Calu3 (cell line): ENCODE results near the gene APOL2. TPM values are rescaled to one million over a fixed set of nuclear protein-coding genes. Genes with fewer than 3 reads are reported as not detected.

Experiments
- BruUV-seq: library from RNA; stranded (reverse); fragments of 400-500 nt; replicated peaks from 2 replicates; lab custom pipeline; 2021; lab: Mats Ljungman, UMichigan
- CTCF ChIA-PET: fragments of 300-600 bp; sonication (Branson Sonifier 250); formaldehyde crosslinking; loops from one replicate; lab custom pipeline; 2022; ENCODE audit warnings: antibody characterized with exemption; lab: Charles Lee
- DNase-seq: peaks from one replicate; pipeline ENCODE4 v3.0.0; 2022
- H3K27ac Mint-ChIP-seq: one replicate; pipeline ENCODE4 v1.8.0; 2022; ENCODE audit warnings: mixed read lengths; ENCODE audit not compliant: unreplicated experiment
- H3K27me3 Mint-ChIP-seq: one replicate; pipeline ENCODE4 v1.8.0; 2022; ENCODE audit warnings: mixed read lengths; ENCODE audit not compliant: unreplicated experiment
- H3K36me3 Mint-ChIP-seq: one replicate; pipeline ENCODE4 v1.8.0; 2022; ENCODE audit warnings: mild to moderate bottlenecking, moderate library complexity, mixed read lengths; ENCODE audit not compliant: insufficient read depth, unreplicated experiment
- H3K4me1 Mint-ChIP-seq: one replicate; pipeline ENCODE4 v1.8.0; 2022; ENCODE audit warnings: mild to moderate bottlenecking, low read depth, mixed read lengths; ENCODE audit not compliant: unreplicated experiment
- H3K4me3 Mint-ChIP-seq: one replicate; pipeline ENCODE4 v1.8.0; 2022; ENCODE audit warnings: mild to moderate bottlenecking, low read depth, moderate library complexity, mixed read lengths; ENCODE audit not compliant: unreplicated experiment
- H3K9me3 Mint-ChIP-seq: one replicate; pipeline ENCODE4 v1.8.0; 2022; ENCODE audit warnings: low read depth, mixed read lengths; ENCODE audit not compliant: unreplicated experiment
- intact Hi-C: fragments of 100-400 bp; cut with micrococcal nuclease; formaldehyde crosslinking; loops from one replicate; pipeline ENCODE4 v1.10.0; 2022; ENCODE audit not compliant: unreplicated experiment
- total RNA-seq: library from RNA; stranded (reverse); gene quantifications from 2 replicates; pipeline ENCODE4 v1.2.3, GENCODE V29; 2022
- TF ChIP-seq, protein P1 (sequence below): fragments of 200-600 bp; IDR thresholded peaks from one replicate; pipeline ENCODE4 v1.8.0; 2022; ENCODE audit warnings: antibody characterized with exemption; ENCODE audit not compliant: unreplicated experiment

Gene APOL2
- total RNA-seq, 1 experiment from 2014 or later = 90.1 TPM

DNA sequence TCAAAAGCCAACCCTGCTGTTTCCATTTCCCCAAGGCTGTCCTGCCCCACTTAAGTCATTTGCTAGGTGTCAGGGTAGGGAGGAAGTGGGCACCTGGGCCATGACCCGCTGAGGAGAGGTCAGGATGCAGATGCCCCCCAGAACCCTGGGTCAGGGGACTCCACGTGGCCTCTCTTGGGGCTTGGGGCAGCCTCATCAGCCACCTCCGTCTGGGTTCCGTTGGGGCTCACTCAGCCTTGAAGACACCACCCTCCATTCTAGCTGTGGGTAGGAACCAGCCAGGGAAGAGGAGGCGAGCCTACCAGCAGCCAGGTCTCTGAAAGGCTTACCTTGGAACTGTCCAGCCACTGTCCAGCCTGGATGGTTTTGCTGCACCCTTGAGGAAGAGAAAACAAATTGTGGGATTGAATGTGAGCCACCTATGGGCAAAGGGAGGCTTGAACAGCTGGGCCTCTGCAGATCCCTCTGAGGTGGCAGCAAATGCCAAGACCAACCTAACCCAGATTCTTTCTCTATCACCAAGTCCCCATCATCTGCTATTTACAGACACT, 40.3 kb downstream of the APOL2 start:
- Mint-ChIP-seq H3K4me3 (no peak overlapping the region), H3K36me3 (peaks cover 2% of the 10 kb centered on the region), H3K27ac (no peak overlapping the region), H3K27me3 (peaks cover 4% of the 10 kb centered on the region), H3K4me1 (peaks cover 19% of the 10 kb centered on the region), H3K9me3 (no peaks in the 10 kb centered on the region)
- no peak for DNase-seq
- intact Hi-C loops = no loop called here
- no TSS peak for BruUV-seq
- CTCF ChIA-PET = interaction anchor here (0.7 kb wide), 1 partner anchor 18 kb away, joined by 5 read pairs; no protein-coding TSS in a partner anchor
- TF ChIP-seq, protein P1, sequence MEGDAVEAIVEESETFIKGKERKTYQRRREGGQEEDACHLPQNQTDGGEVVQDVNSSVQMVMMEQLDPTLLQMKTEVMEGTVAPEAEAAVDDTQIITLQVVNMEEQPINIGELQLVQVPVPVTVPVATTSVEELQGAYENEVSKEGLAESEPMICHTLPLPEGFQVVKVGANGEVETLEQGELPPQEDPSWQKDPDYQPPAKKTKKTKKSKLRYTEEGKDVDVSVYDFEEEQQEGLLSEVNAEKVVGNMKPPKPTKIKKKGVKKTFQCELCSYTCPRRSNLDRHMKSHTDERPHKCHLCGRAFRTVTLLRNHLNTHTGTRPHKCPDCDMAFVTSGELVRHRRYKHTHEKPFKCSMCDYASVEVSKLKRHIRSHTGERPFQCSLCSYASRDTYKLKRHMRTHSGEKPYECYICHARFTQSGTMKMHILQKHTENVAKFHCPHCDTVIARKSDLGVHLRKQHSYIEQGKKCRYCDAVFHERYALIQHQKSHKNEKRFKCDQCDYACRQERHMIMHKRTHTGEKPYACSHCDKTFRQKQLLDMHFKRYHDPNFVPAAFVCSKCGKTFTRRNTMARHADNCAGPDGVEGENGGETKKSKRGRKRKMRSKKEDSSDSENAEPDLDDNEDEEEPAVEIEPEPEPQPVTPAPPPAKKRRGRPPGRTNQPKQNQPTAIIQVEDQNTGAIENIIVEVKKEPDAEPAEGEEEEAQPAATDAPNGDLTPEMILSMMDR = no peak

DNA sequence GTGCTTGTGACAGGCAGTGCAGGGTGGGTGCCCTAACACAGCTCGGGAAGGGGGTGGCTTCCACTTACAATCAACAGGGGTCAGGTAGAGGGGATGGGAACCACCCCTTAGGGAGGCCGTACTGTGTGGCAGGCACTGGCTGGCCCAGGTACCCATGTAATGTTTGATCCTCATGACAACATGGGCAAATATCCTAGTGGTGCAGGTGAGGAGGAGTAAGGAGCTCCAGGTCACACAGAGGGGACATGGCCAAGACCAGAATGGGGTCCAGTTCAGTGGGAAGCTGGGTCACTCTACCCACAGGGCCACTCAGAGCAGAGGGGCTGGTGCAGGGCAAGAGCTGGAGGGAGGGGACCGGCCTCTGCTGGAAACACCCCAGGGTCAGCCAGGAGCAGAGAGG, 40.8 kb downstream of the APOL2 start:
- intact Hi-C loops = no loop called here
- no peak for DNase-seq
- peaks cover 13% of the 10 kb centered on the region for H3K4me1 Mint-ChIP-seq
- H3K9me3 Mint-ChIP-seq = no peaks in the 10 kb centered on the region
- TF ChIP-seq, protein P1 = no peak
- H3K4me3 Mint-ChIP-seq = no peak overlapping the region
- no peak overlapping the region for H3K27ac Mint-ChIP-seq
- BruUV-seq = no TSS peak
- no peaks in the 10 kb centered on the region for H3K36me3 Mint-ChIP-seq
- CTCF ChIA-PET = interaction anchor here (0.7 kb wide), 2 partner anchors 16 to 19 kb away, joined by 3 to 5 read pairs; no protein-coding TSS in a partner anchor
- H3K27me3 Mint-ChIP-seq = peaks cover 9% of the 10 kb centered on the region

DNA sequence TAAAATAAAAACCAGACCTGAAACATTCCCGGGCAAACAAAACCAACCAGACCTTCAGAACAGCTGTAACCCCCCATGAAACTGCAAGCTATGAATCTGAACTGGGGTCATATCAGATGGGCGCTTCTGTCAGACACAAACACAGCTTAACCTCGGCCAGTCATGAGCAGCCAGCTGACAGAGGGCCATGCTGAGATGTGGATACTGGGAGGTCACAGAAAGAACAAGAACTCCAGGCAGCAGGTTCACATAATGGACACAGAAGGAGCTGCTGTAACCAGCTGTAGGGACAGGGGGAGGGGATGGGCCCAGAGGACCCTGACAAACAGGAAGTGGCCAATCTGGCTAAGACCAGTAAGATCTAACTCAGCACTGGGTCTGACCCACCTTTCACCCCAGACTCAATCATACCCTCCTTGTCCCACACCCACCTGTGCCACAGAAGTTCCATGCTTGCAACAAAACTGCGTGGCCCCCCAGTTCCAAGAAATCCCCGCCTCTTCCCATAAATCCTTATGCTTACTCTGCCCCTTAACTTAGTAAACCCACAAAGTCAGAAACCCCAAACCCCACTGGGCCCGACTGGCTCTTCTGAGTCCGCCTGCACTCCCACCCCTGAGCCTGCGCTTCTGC, 41.7 kb downstream of the APOL2 start:
- peaks cover 18% of the 10 kb centered on the region for H3K27me3 Mint-ChIP-seq
- TF ChIP-seq, protein P1 = no peak
- H3K4me3 Mint-ChIP-seq = no peak overlapping the region
- peaks cover 13% of the 10 kb centered on the region for H3K4me1 Mint-ChIP-seq
- CTCF ChIA-PET = interaction anchor here (0.7 kb wide), 1 partner anchor 17 kb away, joined by 3 read pairs; no protein-coding TSS in a partner anchor
- H3K27ac Mint-ChIP-seq = no peak overlapping the region
- no peak for DNase-seq
- no peaks in the 10 kb centered on the region for H3K36me3 Mint-ChIP-seq
- BruUV-seq = no TSS peak
- intact Hi-C loops = no loop called here
- H3K9me3 Mint-ChIP-seq = no peaks in the 10 kb centered on the region

DNA sequence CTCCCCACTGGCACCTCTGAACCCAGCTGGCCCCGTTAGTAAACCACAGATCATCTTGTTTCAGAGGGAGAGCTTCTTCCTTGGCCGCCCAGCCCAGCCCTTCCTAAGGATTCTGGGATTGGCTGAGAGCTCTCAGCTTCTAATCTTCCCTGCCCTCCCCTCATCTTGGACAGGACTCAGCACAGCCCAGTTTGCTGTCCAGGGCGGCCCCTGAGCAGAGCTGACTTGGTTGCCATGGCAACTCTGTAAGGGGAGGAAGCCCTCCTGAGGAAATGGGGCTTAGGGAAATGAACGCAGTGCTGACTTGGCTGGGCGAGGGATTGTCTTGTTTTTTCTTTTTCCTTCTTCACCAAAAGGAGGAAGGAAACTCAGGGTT, 42.3 kb downstream of the APOL2 start:
- Mint-ChIP-seq H3K4me3 (no peak overlapping the region), H3K36me3 (no peaks in the 10 kb centered on the region), H3K9me3 (no peaks in the 10 kb centered on the region), H3K4me1 (peaks cover 10% of the 10 kb centered on the region), H3K27me3 (peaks cover 24% of the 10 kb centered on the region), H3K27ac (no peak overlapping the region)
- TF ChIP-seq, protein P1 = no peak
- no TSS peak for BruUV-seq
- CTCF ChIA-PET = no interaction called here
- intact Hi-C loops = no loop called here
- no peak for DNase-seq
